ENCODE results near the gene TMEM87B. TPM values are rescaled to one million over a fixed set of nuclear protein-coding genes. Genes with fewer than 3 reads are reported as not detected.

TMEM87B gene
- total RNA-seq, 4 donors from 2014 or later, result 20.8 to 31.4 (median 26.5) TPM

DNA sequence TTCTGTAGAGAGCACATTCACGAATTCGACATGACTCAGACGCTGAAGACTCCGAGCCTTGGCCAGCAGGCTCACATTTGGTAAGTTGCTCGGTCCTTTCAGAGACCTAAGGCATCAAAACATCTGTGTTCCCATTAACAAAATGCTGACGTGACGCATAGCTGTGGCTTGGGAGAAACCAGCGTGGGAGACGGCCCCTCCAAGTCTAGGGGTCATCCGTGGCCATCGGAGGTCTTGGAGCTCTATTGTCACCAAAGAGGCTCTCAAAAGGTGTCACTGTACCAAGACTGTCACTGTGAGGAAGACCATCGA is 98.1 kb downstream of the TMEM87B start:
- H3K27ac ChIP-seq, result no peak overlapping the region

DNA sequence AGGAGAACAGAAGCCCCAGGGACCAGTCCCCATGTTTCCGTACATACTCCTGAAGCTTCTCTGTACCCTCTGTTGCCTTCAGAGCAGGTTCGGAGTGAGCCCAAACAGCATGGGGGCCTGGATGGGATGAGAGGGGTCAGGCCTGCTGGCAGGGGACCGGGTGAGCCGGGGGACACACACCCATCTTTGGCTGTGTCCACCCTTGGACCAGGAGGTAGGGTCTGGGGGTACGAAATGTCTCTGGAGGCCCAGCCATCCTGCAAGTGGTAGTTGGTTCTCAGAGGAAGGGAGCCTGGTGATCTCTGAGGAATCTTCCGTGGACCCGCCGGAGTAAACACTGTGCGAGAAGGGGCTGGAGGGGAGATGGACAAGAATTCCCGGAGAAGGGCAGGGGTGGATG is 98.4 kb downstream of the TMEM87B start:
- no peak overlapping the region for H3K27ac ChIP-seq
- no peak overlapping the region for H3K4me3 ChIP-seq
- no peaks in the 10 kb centered on the region for H3K36me3 ChIP-seq
- no peaks in the 10 kb centered on the region for H3K9me3 ChIP-seq
- peak in 1 of 2 donors; percentile 69 for DNase-seq (ENCODE audit: low spot score in 2 of 2)
- TF ChIP-seq POLR2A (IDR thresholded peaks at IDR 0.05) (no peak), EP300 (IDR thresholded peaks at IDR 0.05) (no peak), POLR2AphosphoS5 (IDR thresholded peaks at IDR 0.05) (no peak)
- TF ChIP-seq, protein P1, sequence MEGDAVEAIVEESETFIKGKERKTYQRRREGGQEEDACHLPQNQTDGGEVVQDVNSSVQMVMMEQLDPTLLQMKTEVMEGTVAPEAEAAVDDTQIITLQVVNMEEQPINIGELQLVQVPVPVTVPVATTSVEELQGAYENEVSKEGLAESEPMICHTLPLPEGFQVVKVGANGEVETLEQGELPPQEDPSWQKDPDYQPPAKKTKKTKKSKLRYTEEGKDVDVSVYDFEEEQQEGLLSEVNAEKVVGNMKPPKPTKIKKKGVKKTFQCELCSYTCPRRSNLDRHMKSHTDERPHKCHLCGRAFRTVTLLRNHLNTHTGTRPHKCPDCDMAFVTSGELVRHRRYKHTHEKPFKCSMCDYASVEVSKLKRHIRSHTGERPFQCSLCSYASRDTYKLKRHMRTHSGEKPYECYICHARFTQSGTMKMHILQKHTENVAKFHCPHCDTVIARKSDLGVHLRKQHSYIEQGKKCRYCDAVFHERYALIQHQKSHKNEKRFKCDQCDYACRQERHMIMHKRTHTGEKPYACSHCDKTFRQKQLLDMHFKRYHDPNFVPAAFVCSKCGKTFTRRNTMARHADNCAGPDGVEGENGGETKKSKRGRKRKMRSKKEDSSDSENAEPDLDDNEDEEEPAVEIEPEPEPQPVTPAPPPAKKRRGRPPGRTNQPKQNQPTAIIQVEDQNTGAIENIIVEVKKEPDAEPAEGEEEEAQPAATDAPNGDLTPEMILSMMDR (IDR thresholded peaks at IDR 0.05), result no peak
- H3K4me1 ChIP-seq, result peaks cover 10% of the 10 kb centered on the region
- H3K27me3 ChIP-seq, result no peaks in the 10 kb centered on the region
- 94% methylated on average over 7 of the region's 10 CpGs for WGBS

More for the DNA sequence above, 98.1 kb downstream of the TMEM87B start:
- TF ChIP-seq, protein P1 (IDR thresholded peaks at IDR 0.05), result no peak
- TF ChIP-seq POLR2A (IDR thresholded peaks at IDR 0.05) (no peak), POLR2AphosphoS5 (IDR thresholded peaks at IDR 0.05) (no peak), EP300 (IDR thresholded peaks at IDR 0.05) (no peak)
- WGBS, result 82% methylated on average over 12 of the region's 12 CpGs
- DNase-seq (ENCODE audit: low spot score in 2 of 2), result peak in 1 of 2 donors; percentile 79
- Histone ChIP-seq H3K9me3 (no peaks in the 10 kb centered on the region), H3K4me3 (no peak overlapping the region), H3K4me1 (peaks cover 10% of the 10 kb centered on the region), H3K27me3 (no peaks in the 10 kb centered on the region), H3K36me3 (no peaks in the 10 kb centered on the region)

DNA sequence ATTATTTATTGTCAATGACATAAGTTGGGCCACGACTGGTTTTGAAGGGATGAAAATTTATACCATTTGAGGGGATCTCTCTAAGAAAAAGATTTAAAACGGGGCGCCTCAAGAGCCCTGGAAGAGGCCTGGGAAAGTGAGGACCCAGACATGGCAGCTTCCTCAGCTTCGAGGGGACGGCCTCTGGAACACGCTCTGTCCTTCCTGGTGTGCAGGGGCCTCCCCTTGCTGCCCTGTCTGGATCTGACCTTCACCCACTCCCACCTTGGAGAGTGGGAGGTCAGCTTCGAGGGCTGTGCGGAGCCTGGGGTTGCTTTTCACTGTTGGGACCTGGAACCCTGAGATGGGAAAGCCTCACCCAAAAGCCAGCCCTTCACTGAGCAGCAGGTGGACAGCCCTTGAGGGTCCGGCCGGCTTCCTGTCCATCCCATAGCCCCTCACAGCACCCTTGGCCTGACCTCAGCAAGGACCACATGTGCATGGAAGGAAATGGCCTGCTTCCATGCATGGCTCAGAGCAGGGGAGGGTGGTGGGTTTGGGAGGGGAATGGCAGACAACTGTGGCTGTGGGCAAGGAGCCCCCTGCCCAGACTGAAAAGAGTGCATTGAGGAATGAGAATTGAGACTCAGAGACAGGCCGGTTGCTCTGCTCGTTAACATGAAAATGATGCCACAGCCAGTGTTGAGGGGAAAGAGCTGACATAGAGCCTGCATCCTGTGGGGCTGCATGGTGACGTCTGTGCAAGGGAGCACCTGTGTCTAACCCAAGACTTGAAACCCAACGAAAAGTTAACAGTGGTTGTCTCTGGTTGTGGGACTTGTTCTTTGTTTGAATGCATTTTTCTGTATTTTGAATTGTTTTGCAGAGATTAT is 99.4 kb downstream of the TMEM87B start:
- Histone ChIP-seq H3K9me3 (no peaks in the 10 kb centered on the region), H3K4me1 (peaks cover 10% of the 10 kb centered on the region), H3K36me3 (no peaks in the 10 kb centered on the region), H3K4me3 (no peak overlapping the region), H3K27me3 (no peaks in the 10 kb centered on the region), H3K27ac (no peak overlapping the region)
- DNase-seq (ENCODE audit: low spot score in 2 of 2), result peak in 1 of 2 donors; percentile 67
- 86% methylated on average over 12 of the region's 14 CpGs for WGBS
- TF ChIP-seq, protein P1 (IDR thresholded peaks at IDR 0.05), result no peak
- TF ChIP-seq EP300 (IDR thresholded peaks at IDR 0.05) (no peak), POLR2A (IDR thresholded peaks at IDR 0.05) (no peak)

DNA sequence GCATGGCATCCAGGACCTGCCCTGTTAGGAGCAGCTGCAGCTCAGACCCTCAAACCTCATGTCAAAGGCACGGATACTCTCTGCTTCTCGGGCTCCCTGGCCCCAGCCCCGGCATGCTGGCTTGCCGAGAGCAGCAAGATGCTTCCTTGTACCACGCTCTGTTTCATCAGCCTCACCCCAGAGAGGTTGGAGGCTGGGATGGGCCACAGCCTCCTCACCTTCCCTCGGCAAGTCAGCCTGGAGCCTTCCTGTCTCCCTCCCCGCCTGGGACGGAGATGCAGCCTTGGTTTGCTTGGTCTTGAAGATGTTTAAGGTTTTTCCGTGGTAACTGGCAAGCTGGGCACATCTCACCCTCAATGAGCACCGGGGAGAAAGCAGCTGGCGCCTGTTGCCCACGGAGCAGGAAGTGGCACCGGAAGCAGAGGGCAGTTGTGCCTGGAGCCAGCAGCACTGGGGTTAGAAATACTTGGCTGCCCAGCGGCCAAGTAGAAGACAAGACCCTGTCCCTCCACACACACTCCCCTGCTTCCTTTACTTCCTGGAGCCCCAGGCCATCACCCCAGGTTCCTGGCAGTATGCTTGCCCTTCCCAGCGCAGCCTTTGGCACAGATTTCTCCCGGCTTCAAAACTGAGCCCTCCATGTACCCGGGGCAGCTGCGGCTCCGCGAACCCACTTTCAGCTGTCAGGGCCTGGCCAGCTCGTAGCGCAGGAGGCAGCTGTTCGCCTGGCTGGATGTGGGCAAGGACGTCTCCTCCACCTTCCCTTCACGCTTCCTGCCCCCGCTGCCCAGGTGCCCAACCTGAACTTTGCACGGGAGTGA is 100.5 kb downstream of the TMEM87B start:
- H3K27me3 ChIP-seq, result no peaks in the 10 kb centered on the region
- DNase-seq (ENCODE audit: low spot score in 2 of 2), result peak in 1 of 2 donors; percentile 74
- TF ChIP-seq, protein P1 (IDR thresholded peaks at IDR 0.05), result no peak
- TF ChIP-seq POLR2A (IDR thresholded peaks at IDR 0.05) (no peak), POLR2AphosphoS5 (IDR thresholded peaks at IDR 0.05) (no peak), EP300 (IDR thresholded peaks at IDR 0.05) (no peak)
- H3K4me1 ChIP-seq, result peaks cover 5% of the 10 kb centered on the region
- H3K27ac ChIP-seq, result no peak overlapping the region
- WGBS, result 78% methylated on average over 21 of the region's 27 CpGs
- no peaks in the 10 kb centered on the region for H3K36me3 ChIP-seq
- H3K4me3 ChIP-seq, result no peak overlapping the region
- H3K9me3 ChIP-seq, result no peaks in the 10 kb centered on the region

Measured in suprapubic skin (tissue), 4 donors.